Erythroblast (primary cell): ENCODE data around the gene GPR137B.

Source experiments
- GATA1 ChIP-seq: IDR thresholded peaks from 2 replicates; pipeline ENCODE4 v1.6.1; 2011; ENCODE audit warnings: low read depth, mild to moderate bottlenecking, control low read depth, low read length, moderate library complexity
- POLR2A ChIP-seq: IDR thresholded peaks from 2 replicates; pipeline ENCODE4 v1.6.1; 2011; ENCODE audit warnings: mild to moderate bottlenecking, low read length

DNA sequence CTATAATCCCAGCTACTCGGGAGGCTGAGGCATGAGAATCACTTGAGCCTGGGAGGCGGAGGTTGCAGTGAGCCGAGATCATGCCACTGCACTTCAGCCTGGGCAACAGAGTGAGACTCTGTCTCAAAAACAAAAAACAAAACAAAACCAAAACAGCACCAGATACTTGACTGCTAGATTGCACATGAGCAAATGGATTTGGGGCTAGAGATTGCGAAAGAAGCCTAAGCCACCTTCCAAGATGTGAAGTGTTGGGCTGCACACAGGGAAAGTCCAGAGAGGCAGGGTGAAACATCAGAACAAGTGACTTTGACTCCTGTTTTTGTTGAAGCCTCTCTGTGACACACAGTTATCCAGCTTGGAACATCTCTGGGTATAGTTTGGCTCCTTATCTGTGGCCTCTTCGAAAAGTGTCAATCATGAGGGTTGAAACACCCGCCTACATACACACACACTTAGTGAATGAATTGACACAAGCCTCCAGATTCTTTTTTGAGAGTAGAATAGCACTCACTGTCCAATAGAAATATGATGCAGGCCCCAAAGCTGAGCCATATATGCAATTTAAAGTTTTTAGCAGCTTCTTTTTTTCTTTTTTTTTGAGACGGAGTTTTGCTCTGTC is 34.2 kb upstream of the GPR137B start:
- TF ChIP-seq POLR2A (no peak), GATA1 (no peak)
